ENCODE measurements around the gene PCSK1.
A peak's percentile ranks its signal among the peaks of the same experiment; 100 is the strongest.
"Not testable (repeated sequence)": the region's sequence is repeated elsewhere in the genome, so short reads cannot be mapped to it uniquely, and the experiment has no call there.

PCSK1 gene

GRCh38 chr5:96367337-96367736, 65.7 kb downstream of the PCSK1 start:
- DNase-seq = not testable (repeated sequence)

- no peak for DNase-seq
Observed at GRCh38 chr5:96354237-96354636, 78.8 kb downstream of the PCSK1 start.

GRCh38 chr5:96353220-96353619, 79.8 kb downstream of the PCSK1 start:
- DNase-seq = no peak

- no peak for DNase-seq
Observed at GRCh38 chr5:96350678-96351077, 82.4 kb downstream of the PCSK1 start.

- DNase-seq = no peak
Observed at GRCh38 chr5:96348536-96348935, 84.5 kb downstream of the PCSK1 start.

- no peak for DNase-seq
Observed at GRCh38 chr5:96347502-96348292, 85.4 kb downstream of the PCSK1 start.

GRCh38 chr5:96344678-96345577, 88.1 kb downstream of the PCSK1 start:
- DNase-seq = peak; percentile 26

- DNase-seq = no peak
Observed at GRCh38 chr5:96343094-96343493, 90.0 kb downstream of the PCSK1 start.

GRCh38 chr5:96342581-96342980, 90.5 kb downstream of the PCSK1 start:
- no peak for DNase-seq
